GM03348 (cell line): ENCODE data around the gene RAP1B.

Experiments used
- DNase-seq: peaks from one replicate; pipeline ENCODE4 v3.0.0; 2012; ENCODE audit warnings: low spot score

RAP1B gene

GRCh38 chr12:68612202-68612601 lies 1.5 kb downstream of the RAP1B start:
- no peak for DNase-seq

- no peak for DNase-seq
Observed at GRCh38 chr12:68612697-68613096, 2.0 kb downstream of the RAP1B start.

GRCh38 chr12:68613209-68613904 lies 2.7 kb downstream of the RAP1B start:
- DNase-seq = no peak

- no peak for DNase-seq
Observed at GRCh38 chr12:68614105-68614679, 3.5 kb downstream of the RAP1B start.

- DNase-seq = no peak
Observed at GRCh38 chr12:68614769-68615168, 4.1 kb downstream of the RAP1B start.

- peak; percentile 52 for DNase-seq
Observed at GRCh38 chr12:68617160-68617926, 6.6 kb downstream of the RAP1B start.

GRCh38 chr12:68619541-68619940 lies 8.8 kb downstream of the RAP1B start:
- no peak for DNase-seq

- DNase-seq = no peak
Observed at GRCh38 chr12:68620519-68621471, 10.1 kb downstream of the RAP1B start.

GRCh38 chr12:68621472-68622081 lies 10.9 kb downstream of the RAP1B start:
- DNase-seq = no peak

- no peak for DNase-seq
Observed at GRCh38 chr12:68622250-68622649, 11.6 kb downstream of the RAP1B start.

GRCh38 chr12:68623059-68623458 lies 12.4 kb downstream of the RAP1B start:
- DNase-seq = no peak

- peak; percentile 66 for DNase-seq
Observed at GRCh38 chr12:68623984-68624383, 13.3 kb downstream of the RAP1B start.

- no peak for DNase-seq
Observed at GRCh38 chr12:68624933-68625332, 14.2 kb downstream of the RAP1B start.

GRCh38 chr12:68627673-68628319 lies 17.1 kb downstream of the RAP1B start:
- DNase-seq = no peak

- no peak for DNase-seq
Observed at GRCh38 chr12:68628698-68629097, 18.0 kb downstream of the RAP1B start.

- DNase-seq = no peak
Observed at GRCh38 chr12:68630050-68630449, 19.4 kb downstream of the RAP1B start.

- no peak for DNase-seq
Observed at GRCh38 chr12:68630598-68630997, 19.9 kb downstream of the RAP1B start.

- DNase-seq = peak; percentile 38
Observed at GRCh38 chr12:68631227-68631626, 20.5 kb downstream of the RAP1B start.

- no peak for DNase-seq
Observed at GRCh38 chr12:68632486-68632885, 21.8 kb downstream of the RAP1B start.

GRCh38 chr12:68633614-68634558 lies 23.2 kb downstream of the RAP1B start:
- no peak for DNase-seq
